Esophagus squamous epithelium (tissue), 4 donors: ENCODE data around the gene RPH3AL.

ENCODE experiments used
- POLR2A ChIP-seq, 4 donors: fragments of 450-650 bp; IDR thresholded peaks; one replicate each; pipeline ENCODE4 v1.6.1; 2017; ENCODE audit warnings: antibody characterized with exemption in 4 of 4, mild to moderate bottlenecking in 4 of 4, moderate library complexity in 3 of 4
- TF ChIP-seq, protein P1 (sequence below), 6 experiments: fragments of 450-650 bp in 4 of 6; fragments of 200-600 bp in 2 of 6; sonication (generic) in 2 of 6; IDR thresholded peaks; one replicate each; pipeline ENCODE4 v1.5.1; 2016 to 2019; ENCODE audit warnings: antibody characterized with exemption in 6 of 6, mild to moderate bottlenecking in 4 of 6, moderate library complexity in 4 of 6

- TF ChIP-seq, protein P1, sequence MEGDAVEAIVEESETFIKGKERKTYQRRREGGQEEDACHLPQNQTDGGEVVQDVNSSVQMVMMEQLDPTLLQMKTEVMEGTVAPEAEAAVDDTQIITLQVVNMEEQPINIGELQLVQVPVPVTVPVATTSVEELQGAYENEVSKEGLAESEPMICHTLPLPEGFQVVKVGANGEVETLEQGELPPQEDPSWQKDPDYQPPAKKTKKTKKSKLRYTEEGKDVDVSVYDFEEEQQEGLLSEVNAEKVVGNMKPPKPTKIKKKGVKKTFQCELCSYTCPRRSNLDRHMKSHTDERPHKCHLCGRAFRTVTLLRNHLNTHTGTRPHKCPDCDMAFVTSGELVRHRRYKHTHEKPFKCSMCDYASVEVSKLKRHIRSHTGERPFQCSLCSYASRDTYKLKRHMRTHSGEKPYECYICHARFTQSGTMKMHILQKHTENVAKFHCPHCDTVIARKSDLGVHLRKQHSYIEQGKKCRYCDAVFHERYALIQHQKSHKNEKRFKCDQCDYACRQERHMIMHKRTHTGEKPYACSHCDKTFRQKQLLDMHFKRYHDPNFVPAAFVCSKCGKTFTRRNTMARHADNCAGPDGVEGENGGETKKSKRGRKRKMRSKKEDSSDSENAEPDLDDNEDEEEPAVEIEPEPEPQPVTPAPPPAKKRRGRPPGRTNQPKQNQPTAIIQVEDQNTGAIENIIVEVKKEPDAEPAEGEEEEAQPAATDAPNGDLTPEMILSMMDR (IDR thresholded peaks at IDR 0.05), result no peak
- no peak for TF ChIP-seq POLR2A (IDR thresholded peaks at IDR 0.05)
Observed at GRCh38 chr17:354651-355556, 2.3 kb upstream of the RPH3AL start.
